ENCODE results near the gene GRIK4. TPM values are rescaled to one million over a fixed set of nuclear protein-coding genes. Genes with fewer than 3 reads are reported as not detected.

Gene GRIK4
- total RNA-seq, 1 donor from 2014 or later, result 4.3 TPM

DNA sequence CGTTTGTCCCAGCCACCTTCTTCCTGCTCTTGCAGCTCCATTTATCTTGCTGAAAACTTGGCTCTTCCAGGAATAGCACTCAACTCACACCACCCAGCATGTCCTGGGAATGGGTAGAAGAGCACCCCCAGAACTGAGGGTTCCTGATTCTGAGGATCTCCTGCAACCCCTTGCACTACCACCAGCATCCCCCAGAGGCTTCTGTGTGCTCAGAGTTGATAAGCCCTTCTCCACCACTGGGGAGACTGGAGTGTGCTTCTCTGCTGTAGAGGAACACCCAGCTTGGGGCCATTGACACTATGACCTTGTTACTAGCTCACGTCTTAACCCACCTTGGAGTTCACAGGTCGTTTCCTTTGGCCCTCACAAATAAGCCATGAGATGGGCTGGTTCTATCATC, 121.0 kb downstream of the GRIK4 start:
- intact Hi-C loops (cut with DNase I), result no loop called here
- Histone ChIP-seq H3K4me3 (no peak overlapping the region), H3K36me3 (no peaks in the 10 kb centered on the region), H3K27ac (no peak overlapping the region), H3K27me3 (no peaks in the 10 kb centered on the region), H3K4me1 (no peaks in the 10 kb centered on the region), H3K9me3 (no peaks in the 10 kb centered on the region)
- TF ChIP-seq, protein P1, sequence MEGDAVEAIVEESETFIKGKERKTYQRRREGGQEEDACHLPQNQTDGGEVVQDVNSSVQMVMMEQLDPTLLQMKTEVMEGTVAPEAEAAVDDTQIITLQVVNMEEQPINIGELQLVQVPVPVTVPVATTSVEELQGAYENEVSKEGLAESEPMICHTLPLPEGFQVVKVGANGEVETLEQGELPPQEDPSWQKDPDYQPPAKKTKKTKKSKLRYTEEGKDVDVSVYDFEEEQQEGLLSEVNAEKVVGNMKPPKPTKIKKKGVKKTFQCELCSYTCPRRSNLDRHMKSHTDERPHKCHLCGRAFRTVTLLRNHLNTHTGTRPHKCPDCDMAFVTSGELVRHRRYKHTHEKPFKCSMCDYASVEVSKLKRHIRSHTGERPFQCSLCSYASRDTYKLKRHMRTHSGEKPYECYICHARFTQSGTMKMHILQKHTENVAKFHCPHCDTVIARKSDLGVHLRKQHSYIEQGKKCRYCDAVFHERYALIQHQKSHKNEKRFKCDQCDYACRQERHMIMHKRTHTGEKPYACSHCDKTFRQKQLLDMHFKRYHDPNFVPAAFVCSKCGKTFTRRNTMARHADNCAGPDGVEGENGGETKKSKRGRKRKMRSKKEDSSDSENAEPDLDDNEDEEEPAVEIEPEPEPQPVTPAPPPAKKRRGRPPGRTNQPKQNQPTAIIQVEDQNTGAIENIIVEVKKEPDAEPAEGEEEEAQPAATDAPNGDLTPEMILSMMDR (IDR thresholded peaks at IDR 0.05), result no peak
- ATAC-seq (no peak), DNase-seq (no peak)

DNA sequence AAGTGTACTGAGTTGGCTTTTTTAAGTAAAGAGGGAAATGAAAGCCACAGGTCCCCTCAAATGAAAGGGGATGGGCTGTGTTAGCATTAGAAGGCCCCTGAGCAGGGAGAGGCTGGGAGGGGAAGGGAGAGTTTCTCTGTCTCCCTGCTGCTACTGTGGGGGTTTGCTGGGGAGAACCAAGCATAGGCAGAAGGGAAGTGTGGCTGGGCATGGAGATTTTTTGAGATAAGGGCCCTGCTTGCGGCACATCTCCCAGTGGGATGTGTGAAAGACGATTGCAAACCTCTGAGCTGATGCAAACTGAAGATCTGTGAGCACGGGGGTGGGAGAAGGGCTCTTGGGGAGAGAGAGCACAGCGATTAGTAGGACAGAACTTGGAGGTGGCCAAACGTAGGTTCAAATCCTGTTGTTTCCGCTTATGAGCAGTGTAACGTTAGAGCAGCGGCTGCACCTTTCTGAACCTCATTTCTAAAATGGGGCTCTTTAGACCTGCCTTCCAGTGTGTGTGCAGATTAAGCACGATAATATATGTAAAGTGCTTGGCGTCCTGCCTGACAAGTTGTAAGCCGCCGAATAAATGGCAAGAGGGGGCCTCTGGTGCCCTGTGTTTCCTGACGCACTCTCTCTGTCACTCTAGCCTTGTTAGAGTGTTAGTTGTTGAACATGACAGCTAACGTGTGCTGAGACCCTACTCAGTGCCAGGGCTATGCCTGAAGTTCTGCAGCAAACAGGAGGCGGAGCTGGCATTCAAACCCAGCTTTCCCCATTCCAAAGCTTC, 122.3 kb downstream of the GRIK4 start:
- intact Hi-C loops (cut with DNase I), result no loop called here
- DNase-seq, result no peak
- no peaks in the 10 kb centered on the region for H3K4me1 ChIP-seq

DNA sequence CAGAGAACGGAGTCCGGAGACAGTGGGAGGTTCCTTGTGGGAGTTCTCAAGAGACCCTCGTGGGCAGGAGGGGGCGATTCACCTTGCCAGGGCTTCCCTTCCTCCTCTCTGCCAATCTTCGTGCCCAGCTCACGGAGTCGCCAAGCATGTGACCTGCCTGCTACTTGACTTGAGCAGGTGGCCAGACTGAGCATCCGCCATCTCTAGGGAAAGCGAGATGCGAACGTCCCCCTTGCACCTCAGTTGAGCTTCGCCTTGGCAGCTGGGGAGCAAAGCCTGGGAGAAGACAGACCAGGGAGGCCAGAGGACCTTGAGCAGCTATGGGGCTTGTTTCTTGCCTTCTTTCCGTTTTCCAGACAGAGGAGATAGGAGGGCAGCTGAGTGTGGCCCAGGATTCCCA, 123.2 kb downstream of the GRIK4 start:
- ATAC-seq (no peak), DNase-seq (no peak)
- Histone ChIP-seq H3K27ac (no peak overlapping the region), H3K27me3 (no peaks in the 10 kb centered on the region), H3K36me3 (no peaks in the 10 kb centered on the region), H3K4me3 (no peak overlapping the region), H3K4me1 (no peaks in the 10 kb centered on the region), H3K9me3 (no peaks in the 10 kb centered on the region)
- intact Hi-C loops (cut with DNase I), result no loop called here
- TF ChIP-seq, protein P1 (IDR thresholded peaks at IDR 0.05), result no peak

More for the DNA sequence above, 122.3 kb downstream of the GRIK4 start:
- TF ChIP-seq, protein P1 (IDR thresholded peaks at IDR 0.05), result no peak
- H3K36me3 ChIP-seq, result no peaks in the 10 kb centered on the region
- no peak for ATAC-seq
- H3K27ac ChIP-seq, result no peak overlapping the region
- no peaks in the 10 kb centered on the region for H3K9me3 ChIP-seq
- H3K27me3 ChIP-seq, result no peaks in the 10 kb centered on the region
- H3K4me3 ChIP-seq, result no peak overlapping the region

DNA sequence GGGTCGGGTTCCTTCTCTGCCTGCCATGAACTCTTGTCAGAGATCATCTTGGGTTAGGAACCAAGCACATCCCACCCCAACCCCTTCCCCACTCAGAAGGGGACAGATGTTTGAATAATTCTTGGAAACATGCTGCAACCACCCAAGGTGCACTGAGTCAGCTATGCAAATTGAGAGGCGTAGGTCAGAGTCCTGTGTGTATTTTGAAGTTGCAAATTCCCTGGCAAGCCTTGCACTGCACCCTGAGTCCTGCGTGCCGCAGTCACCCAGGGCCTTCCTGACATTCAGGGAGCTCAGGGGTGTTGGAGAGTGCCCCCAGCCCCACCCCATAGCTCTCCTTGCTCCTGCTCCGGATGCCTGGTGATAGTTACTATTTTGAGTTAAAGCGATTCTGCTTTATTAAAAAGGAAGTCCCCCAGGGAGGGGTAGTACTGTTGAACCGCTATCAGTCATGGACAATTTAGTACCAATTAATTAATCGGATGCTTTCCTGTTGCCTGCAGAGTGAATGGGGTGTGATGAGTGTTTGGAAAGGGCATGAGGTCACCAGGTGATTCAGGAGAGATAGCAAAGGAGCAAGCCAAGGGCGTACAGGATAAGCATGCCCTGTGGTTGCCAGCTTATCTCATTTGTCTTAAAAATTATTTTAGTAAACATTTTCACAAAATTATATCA, 123.7 kb downstream of the GRIK4 start:
- TF ChIP-seq, protein P1 (IDR thresholded peaks at IDR 0.05), result no peak
- H3K36me3 ChIP-seq, result no peaks in the 10 kb centered on the region
- DNase-seq (no peak), ATAC-seq (no peak)
- intact Hi-C loops (cut with DNase I), result no loop called here
- H3K27me3 ChIP-seq, result no peaks in the 10 kb centered on the region
- H3K4me3 ChIP-seq, result no peak overlapping the region
- no peak overlapping the region for H3K27ac ChIP-seq
- H3K4me1 ChIP-seq, result no peaks in the 10 kb centered on the region
- H3K9me3 ChIP-seq, result no peaks in the 10 kb centered on the region

DNA sequence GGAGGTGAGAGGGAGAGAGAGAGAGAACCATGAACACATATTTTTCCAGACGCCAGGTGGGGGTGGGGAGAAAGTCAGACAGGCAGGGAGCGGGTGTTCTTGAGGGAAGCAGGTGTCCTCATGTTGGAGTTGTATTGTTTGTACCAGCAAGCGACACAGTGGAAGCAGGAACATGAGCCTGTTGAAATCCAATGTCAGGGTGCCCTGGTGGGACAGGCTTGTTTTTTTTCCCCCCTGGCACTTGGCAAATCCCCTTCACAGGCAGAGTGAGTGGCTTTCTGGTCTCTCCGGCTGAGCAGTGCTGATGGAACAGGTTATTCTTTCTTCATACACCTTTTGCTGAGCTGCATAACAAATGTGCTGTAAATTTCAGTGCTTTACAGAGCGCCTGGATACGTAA, 125.6 kb downstream of the GRIK4 start:
- TF ChIP-seq, protein P1 (IDR thresholded peaks at IDR 0.05), result no peak
- Histone ChIP-seq H3K27me3 (no peaks in the 10 kb centered on the region), H3K9me3 (no peaks in the 10 kb centered on the region), H3K4me3 (no peak overlapping the region), H3K4me1 (no peaks in the 10 kb centered on the region), H3K36me3 (no peaks in the 10 kb centered on the region), H3K27ac (no peak overlapping the region)
- no peak for ATAC-seq
- intact Hi-C loops (cut with DNase I), result no loop called here
- no peak for DNase-seq

Measured in upper lobe of right lung (tissue), 1 donor.